ENCODE data around the gene HSD17B10.
"Not testable (repeated sequence)": the region's sequence is repeated elsewhere in the genome, so short reads cannot be mapped to it uniquely, and the experiment has no call there.

HSD17B10 gene

DNA sequence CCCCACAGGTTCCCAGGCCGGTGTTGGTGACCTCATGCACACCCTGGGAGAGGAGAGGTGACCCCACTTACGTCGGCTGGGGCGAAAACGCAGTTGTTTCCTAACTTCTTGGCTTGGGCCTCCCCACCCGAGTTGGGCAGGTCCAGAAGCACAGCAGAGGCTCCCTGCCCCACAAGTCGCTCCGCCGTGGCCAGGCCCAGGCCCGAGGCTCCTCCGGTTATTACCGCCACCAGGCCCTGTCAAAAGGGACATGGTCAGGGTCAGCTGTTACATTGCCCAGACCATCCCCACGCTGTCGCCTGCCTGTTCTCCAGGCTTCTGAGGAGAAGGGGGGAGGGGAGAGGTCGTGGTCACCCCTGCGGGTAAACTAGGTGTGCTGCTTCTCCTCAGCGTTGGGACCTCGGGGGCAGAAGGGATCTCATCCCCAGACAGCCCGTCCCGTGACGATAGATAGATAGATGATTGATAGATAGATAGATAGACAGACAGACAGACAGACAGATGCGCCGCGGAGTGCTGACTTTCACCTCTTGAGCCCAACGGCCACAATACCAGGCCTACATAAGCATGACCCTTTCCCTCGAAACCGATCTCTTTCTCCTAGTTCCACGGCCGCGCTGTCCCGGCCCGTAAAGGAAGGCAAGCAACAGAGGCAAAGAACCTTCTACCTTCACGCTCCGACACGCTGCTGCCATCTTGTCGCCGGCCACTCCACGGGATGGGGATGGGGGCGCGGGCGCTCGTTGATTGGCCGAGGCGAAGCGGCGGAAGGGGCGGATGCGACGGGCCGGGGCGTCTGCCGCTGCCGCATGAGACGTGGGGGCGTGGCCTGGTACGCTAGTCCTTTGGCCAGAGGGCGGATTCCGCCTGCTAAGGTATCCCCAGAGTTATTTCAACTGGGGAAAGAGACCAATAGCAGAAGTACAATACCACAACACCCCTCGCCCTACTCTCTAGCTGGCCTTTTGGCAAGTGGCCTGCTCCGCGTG, at the start of gene HSD17B10:
TSS of gene HSD17B10 (minus strand) at position 720 of the 989 bp plus-strand sequence. CDS start at position 695, 25 bp downstream.
- DNase-seq = peak; percentile 24

- DNase-seq = no peak
Measured at GRCh38 chrX:53483416-53483815, 49.2 kb upstream of the HSD17B10 start.

DNA sequence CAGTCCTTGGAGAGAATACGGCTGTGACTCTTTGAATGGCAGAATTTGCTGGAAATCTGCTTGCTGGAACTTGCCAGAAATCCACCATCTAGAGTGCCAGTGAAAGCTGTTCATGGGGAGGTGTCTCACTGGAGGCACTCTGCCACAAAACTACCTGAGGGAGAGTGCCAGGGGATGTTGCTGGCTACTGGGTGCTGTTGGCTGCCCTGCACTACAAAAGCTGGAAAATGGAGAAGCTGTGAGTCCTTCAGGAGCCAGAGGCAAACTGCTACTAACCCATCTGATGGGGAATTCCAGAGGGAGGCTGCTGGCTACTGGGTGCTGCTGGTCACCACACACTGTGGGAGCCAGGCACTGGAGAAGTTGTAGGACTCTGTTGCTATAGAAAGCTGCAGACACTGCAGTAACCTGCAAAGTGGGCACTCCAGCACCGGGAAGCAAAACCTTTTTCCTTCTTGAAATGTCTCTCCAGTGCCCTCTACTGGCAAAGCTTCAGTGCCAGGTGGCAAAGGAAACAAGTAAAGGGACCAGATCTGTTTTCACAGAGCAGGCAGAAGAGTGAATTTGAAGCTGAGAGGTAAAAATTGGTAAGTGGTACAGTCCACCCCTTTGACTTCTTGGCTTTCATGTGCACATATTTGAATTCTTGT, 47.8 kb upstream of the HSD17B10 start:
- DNase-seq = no peak

- DNase-seq = no peak
Measured at GRCh38 chrX:53481093-53481492, 46.9 kb upstream of the HSD17B10 start.

GRCh38 chrX:53479301-53479700, 45.1 kb upstream of the HSD17B10 start:
- no peak for DNase-seq

DNA sequence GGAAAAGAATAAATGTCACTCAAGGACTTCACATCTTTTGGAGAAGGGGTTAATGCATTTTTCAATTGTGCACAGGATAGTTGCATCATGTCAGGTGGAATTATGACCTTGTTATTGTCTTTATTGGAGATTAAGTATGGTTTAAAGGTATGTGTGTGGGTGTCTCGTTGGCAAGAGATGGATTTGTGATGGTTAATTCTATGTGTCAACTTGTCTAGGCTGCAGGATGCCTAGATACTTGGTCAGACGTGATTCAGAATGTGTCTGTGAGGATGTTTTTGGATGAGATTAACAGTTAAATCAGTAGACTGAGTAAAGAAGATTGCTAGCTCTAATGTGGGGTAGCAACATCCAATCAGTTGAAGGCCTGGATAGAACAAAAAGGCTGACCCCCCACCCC, 42.2 kb upstream of the HSD17B10 start:
- DNase-seq = no peak

GRCh38 chrX:53474707-53475106, 40.5 kb upstream of the HSD17B10 start:
- no peak for DNase-seq

GRCh38 chrX:53471346-53471745, 37.2 kb upstream of the HSD17B10 start:
- no peak for DNase-seq

- not testable (repeated sequence) for DNase-seq
Measured at GRCh38 chrX:53468659-53469058, 34.5 kb upstream of the HSD17B10 start.

- DNase-seq = no peak
Measured at GRCh38 chrX:53458082-53458481, 23.9 kb upstream of the HSD17B10 start.

- DNase-seq = no peak
Measured at GRCh38 chrX:53456254-53456653, 22.1 kb upstream of the HSD17B10 start.

DNA sequence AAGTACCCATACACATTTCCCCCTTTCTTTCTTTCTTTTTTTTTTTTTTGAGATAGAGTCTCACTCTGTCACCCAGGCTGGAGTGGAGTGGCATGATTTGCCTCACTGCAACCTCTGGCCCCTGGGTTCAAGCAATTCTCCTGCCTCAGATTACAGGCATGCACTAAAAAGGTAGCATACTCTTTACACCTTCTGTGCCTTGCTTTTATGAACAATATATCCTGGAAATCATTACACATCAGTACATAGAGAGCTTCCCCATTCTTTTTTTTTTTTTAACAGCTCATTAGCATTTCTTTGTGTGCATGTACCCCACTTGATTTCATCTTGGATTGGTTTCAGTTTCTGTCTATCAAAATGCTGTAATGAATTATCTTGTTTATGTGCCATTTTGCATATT, 18.6 kb upstream of the HSD17B10 start:
- no peak for DNase-seq

GRCh38 chrX:53449632-53450031, 15.5 kb upstream of the HSD17B10 start:
- no peak for DNase-seq

GRCh38 chrX:53447441-53447840, 13.3 kb upstream of the HSD17B10 start:
- no peak for DNase-seq

GRCh38 chrX:53445977-53446376, 11.8 kb upstream of the HSD17B10 start:
- no peak for DNase-seq

DNA sequence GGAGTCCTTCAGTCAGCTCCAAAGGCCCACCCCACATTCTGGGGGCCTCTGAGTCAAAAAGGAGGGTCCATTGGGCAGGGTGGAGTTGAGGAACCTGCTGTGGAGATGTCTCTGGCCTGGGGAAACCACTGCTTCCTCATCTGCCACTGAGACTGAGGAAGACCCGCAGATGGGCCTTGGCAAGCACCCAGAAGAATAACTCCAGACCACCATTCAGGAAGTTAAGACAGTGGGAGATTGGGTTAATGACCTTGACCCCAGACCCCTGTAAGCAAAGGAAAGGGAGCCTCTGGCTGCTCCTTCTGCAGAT, 8.1 kb upstream of the HSD17B10 start:
- DNase-seq = no peak

GRCh38 chrX:53441531-53442321, 7.6 kb upstream of the HSD17B10 start:
- DNase-seq = peak; percentile 21

GRCh38 chrX:53440621-53441517, 6.7 kb upstream of the HSD17B10 start:
- no peak for DNase-seq

- no peak for DNase-seq
Measured at GRCh38 chrX:53440101-53440500, 5.9 kb upstream of the HSD17B10 start.

DNA sequence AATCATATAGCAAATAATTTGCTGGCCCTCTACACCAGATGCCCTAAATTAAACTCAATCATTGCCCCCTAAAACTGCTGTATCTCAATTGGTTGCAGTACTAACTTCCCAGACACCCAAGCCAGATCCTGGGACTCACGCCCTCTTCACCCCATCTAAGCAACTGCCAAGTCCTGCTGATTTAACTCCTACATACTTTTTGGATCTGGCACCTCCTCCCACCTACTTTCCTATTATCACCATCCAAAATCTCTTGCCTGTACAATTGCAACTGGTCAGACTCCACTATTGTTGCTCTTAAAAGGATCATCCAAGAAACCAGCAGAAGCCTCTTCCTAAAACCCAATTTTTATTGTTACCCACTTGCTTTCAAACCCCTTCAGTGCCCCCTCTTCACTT, 4.7 kb upstream of the HSD17B10 start:
- no peak for DNase-seq

DNA sequence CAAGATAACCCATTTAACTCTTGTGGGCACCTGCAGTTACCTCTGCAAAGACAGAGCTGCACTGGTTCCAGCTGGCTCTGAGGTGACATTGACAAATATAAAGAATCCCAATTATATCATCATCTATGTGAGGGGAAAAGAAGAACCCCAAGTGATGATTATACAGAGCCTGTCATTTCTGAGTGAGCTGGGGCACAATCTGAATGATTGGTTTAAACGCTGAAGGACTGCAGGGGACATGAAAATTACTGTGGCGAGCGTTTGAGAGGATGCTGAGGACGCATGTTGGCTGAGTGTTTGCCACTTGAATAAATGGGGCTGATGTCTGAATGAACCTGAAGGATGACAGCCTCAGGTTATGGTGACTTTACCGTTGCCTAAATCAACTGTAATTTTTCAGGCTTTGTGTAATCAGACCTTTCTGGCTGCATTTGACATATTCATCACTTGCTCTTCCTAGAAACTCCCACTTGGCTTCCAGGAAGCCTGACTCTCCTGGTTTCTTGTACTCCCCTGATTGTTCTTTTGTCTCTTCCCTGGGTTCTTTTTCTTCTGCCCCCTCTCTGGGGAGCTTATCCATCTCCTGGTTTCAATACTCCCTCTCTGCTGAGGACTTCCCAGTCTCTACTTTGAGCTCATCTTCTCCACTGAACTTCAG, 4.1 kb upstream of the HSD17B10 start:
- no peak for DNase-seq

DNA sequence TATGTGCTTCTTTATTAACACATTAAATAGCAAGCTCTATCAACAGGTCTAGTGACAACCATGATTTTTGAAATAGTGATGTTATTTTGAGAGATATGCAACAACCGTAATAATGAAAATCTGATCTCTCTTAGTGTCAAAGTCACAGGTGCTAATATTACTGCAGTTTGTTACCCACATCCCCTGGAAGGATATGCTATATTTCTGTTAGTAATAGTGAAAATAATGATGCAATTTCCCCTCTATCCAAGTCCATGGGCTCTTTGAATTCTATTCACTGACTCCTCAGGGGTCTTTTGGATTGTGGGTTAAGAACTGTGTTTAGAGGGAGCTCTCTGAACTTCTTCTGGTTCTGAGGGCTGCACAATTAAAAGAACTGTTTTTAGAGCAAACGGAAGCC, 3.0 kb upstream of the HSD17B10 start:
- DNase-seq = no peak

Data from NCI-H187 treated with DMSO at 0.1 percent for 48 hours (cell line).